BLaER1 (cell line): ENCODE data around the gene SPATA13.

Experiments
- H3K27ac ChIP-seq: shearing (Covaris generic); formaldehyde crosslinking; 2 replicates; pipeline ENCODE4 v1.8.1; 2022
- H3K27me3 ChIP-seq: shearing (Covaris generic); formaldehyde crosslinking; 2 replicates; pipeline ENCODE4 v1.8.1; 2022
- H3K36me3 ChIP-seq: shearing (Covaris generic); formaldehyde crosslinking; 2 replicates; pipeline ENCODE4 v1.8.1; 2022
- H3K4me1 ChIP-seq: shearing (Covaris generic); formaldehyde crosslinking; 2 replicates; pipeline ENCODE4 v1.8.1; 2022
- H3K4me2 ChIP-seq: shearing (Covaris generic); formaldehyde crosslinking; 2 replicates; pipeline ENCODE4 v1.8.1; 2022
- H3K4me3 ChIP-seq: shearing (Covaris generic); formaldehyde crosslinking; 2 replicates; pipeline ENCODE4 v1.8.1; 2022
- H3K9ac ChIP-seq: shearing (Covaris generic); formaldehyde crosslinking; 2 replicates; pipeline ENCODE4 v1.8.1; 2022
- H3K9me3 ChIP-seq: shearing (Covaris generic); formaldehyde crosslinking; 2 replicates; pipeline ENCODE4 v1.8.1; 2022
- H4K20me1 ChIP-seq: shearing (Covaris generic); formaldehyde crosslinking; 2 replicates; pipeline ENCODE4 v1.8.1; 2022
- Cebpa-rat ChIP-seq: shearing (Covaris generic); IDR thresholded peaks from 2 replicates; pipeline ENCODE4 v1.8.1; 2022

Gene SPATA13

DNA sequence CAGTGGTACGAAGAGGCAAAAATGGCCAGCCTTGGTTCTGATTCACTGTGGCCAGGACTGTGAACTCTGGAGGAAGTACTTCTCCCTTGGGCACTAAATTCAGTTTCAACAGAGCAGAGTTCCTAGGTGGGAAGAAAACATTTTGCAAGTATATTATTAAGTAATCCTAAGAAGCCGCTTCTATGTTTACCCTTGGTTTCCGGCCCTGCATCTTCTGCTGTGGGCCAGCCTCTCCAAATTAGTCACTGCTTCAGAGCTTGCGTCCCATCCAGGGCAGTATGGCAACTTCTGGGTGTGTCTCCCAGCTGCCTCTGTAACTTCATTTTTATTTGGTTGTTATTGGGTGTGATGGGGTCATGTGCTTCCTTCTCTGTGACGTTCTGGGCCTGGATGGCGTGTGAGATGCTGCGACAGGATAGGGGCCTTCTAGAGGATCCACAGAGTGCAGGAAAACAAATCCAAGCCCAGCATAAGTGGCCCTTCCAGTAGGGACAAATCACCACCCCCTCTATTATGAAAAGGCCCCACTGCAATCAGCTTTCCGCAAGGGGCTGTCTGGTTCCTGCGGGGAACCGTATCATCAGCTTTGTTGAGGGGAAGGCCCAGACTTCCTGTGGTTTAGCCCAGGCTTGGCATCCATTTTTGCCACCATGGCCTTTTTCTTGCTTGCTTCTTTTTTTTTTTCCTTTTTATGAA lies 93.8 kb downstream of the SPATA13 start:
- TF ChIP-seq Cebpa-rat: no peak
- H3K4me3 ChIP-seq: peak overlapping the region; percentile 34; the same call in 1 of the 2 replicates
- no peaks in the 10 kb centered on the region for H4K20me1 ChIP-seq
- H3K9me3 ChIP-seq: peaks cover 5% of the 10 kb centered on the region; the same call in 1 of the 2 replicates
- peak overlapping the region; percentile 46 for H3K27ac ChIP-seq
- no peak overlapping the region; the same call in 1 of the 2 replicates for H3K9ac ChIP-seq
- H3K4me2 ChIP-seq: peak overlapping the region; percentile 76
- peaks cover 20% of the 10 kb centered on the region for H3K36me3 ChIP-seq
- peaks cover 29% of the 10 kb centered on the region for H3K4me1 ChIP-seq
- no peaks in the 10 kb centered on the region for H3K27me3 ChIP-seq

DNA sequence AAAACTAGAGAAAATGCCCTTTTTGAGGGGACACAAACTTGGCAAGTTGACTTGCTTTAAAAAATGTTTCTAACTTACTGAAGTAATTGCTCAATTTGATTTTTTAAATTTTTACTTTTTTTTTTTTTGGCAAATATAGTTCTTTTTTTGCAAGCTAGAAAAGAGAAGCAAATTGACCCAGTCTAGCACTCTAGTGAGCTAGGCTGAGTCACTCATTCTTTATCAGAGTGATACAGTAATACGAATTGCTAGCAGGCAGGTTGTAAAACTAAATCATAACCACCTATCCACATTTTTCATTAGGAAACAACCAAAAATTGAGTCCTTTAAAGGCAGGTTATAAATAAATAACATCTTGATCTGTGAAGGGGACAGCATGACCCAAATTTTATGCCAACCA lies 97.0 kb downstream of the SPATA13 start:
- no peaks in the 10 kb centered on the region for H3K27me3 ChIP-seq

DNA sequence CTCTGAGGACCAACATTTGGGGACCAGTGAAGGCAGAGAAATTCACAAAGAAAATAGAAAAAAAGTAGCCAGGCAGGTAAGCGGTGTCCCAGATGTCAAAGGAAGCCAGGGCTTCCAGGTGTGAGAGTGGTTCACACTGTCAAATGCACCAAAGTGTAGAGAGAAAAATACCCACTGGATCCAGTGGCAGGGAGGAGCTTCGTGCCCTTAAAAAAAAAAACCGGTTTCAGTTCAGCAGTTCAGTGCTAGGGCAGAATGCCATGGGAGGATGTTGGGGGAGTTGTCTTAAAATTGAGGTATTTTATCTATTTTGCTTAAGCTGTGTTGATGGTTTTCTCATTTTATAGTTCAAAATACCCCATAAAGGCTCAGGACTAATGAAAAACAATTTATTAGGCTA lies 101.0 kb downstream of the SPATA13 start:
- no peak overlapping the region for H3K27ac ChIP-seq
- no peak overlapping the region for H3K4me3 ChIP-seq
- H3K4me1 ChIP-seq: peaks cover 20% of the 10 kb centered on the region
- no peaks in the 10 kb centered on the region for H4K20me1 ChIP-seq
- no peaks in the 10 kb centered on the region for H3K27me3 ChIP-seq
- no peaks in the 10 kb centered on the region for H3K9me3 ChIP-seq
- H3K9ac ChIP-seq: no peak overlapping the region
- 0 out of 2 replicates have a peak overlapping the region, but pooled peaks have one; percentile 16 for H3K4me2 ChIP-seq
- no peaks in the 10 kb centered on the region for H3K36me3 ChIP-seq
- TF ChIP-seq Cebpa-rat: no peak

More for the DNA sequence above, 97.0 kb downstream of the SPATA13 start:
- H3K4me3 ChIP-seq: no peak overlapping the region
- no peak overlapping the region for H3K9ac ChIP-seq
- H3K36me3 ChIP-seq: peaks cover 4% of the 10 kb centered on the region; the same call in 1 of the 2 replicates
- H3K9me3 ChIP-seq: peaks cover 5% of the 10 kb centered on the region; the same call in 1 of the 2 replicates
- H3K4me2 ChIP-seq: no peak overlapping the region
- peaks cover 35% of the 10 kb centered on the region for H3K4me1 ChIP-seq
- H3K27ac ChIP-seq: no peak overlapping the region
- TF ChIP-seq Cebpa-rat: no peak
- no peaks in the 10 kb centered on the region for H4K20me1 ChIP-seq

DNA sequence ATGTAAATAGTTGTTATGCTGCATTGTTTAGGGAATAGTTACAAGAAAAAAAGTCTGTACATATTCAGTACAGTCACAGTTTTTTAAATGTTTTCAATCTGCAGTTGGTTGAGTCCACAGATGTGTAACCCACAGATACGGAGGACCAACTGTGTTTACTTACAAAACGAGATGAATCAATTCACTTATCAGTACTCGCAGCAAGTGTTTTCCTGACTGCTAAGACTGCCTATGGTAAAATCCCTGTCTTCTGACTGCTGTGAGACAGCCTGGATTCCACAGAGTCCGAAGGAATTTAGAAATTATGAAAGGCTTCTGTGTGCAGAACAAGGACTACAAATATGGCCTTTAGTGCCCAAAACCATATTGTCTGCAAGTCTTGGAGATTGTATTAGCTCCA lies 103.1 kb downstream of the SPATA13 start:
- Histone ChIP-seq H3K27me3 (no peaks in the 10 kb centered on the region), H4K20me1 (no peaks in the 10 kb centered on the region), H3K9me3 (no peaks in the 10 kb centered on the region), H3K4me1 (peaks cover 30% of the 10 kb centered on the region), H3K36me3 (no peaks in the 10 kb centered on the region), H3K4me3 (no peak overlapping the region), H3K4me2 (no peak overlapping the region), H3K27ac (no peak overlapping the region), H3K9ac (no peak overlapping the region)
- TF ChIP-seq Cebpa-rat: no peak

DNA sequence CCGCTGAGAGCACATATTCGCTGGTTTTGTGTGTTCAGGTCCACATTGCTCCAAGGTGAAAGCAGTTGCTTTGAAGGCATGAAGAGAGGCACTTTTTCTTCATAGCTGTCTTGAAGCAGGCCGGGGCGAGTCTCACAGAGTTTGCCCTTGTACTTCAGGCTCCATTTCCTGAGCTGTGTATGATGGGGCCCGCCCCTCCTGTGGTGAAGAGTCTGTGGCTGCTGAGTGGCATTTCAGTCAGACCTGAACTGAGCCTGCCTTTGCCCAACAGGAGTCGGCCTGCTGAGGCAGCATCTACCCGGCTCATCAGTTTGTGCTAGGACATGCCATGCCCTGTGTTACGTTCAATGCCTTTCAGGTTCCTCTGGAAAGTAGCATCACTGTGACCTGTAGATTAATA lies 104.5 kb downstream of the SPATA13 start:
- Histone ChIP-seq H3K36me3 (no peaks in the 10 kb centered on the region), H4K20me1 (no peaks in the 10 kb centered on the region), H3K4me1 (peaks cover 31% of the 10 kb centered on the region), H3K9ac (no peak overlapping the region), H3K27me3 (no peaks in the 10 kb centered on the region), H3K27ac (no peak overlapping the region), H3K4me2 (peak overlapping the region; percentile 37), H3K9me3 (no peaks in the 10 kb centered on the region), H3K4me3 (no peak overlapping the region)
- TF ChIP-seq Cebpa-rat: no peak

DNA sequence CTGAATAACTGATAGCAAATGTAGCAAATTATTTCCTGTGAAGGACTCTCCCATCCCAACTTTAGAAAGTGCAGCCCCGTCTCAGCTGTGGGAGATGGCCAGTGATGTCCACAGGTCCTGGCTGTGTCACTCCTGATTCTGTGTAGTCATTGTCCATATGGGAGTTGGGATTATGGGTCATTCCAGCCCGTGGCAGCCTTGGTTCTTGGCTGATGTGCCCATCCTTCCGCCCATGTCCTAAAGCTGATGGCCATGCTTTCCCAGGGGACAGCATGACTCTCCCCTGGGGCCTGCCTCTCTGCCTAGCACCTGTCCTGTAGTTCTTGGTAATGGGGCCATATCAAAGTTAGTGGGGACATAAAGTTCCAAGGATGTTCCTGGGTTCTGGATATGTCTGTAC lies 104.9 kb downstream of the SPATA13 start:
- no peak overlapping the region for H3K9ac ChIP-seq
- peaks cover 36% of the 10 kb centered on the region for H3K4me1 ChIP-seq
- no peaks in the 10 kb centered on the region for H3K36me3 ChIP-seq
- no peaks in the 10 kb centered on the region for H3K9me3 ChIP-seq
- no peaks in the 10 kb centered on the region for H4K20me1 ChIP-seq
- H3K27me3 ChIP-seq: no peaks in the 10 kb centered on the region
- no peak for TF ChIP-seq Cebpa-rat
- H3K4me2 ChIP-seq: peak overlapping the region; percentile 37
- H3K4me3 ChIP-seq: no peak overlapping the region
- H3K27ac ChIP-seq: no peak overlapping the region

DNA sequence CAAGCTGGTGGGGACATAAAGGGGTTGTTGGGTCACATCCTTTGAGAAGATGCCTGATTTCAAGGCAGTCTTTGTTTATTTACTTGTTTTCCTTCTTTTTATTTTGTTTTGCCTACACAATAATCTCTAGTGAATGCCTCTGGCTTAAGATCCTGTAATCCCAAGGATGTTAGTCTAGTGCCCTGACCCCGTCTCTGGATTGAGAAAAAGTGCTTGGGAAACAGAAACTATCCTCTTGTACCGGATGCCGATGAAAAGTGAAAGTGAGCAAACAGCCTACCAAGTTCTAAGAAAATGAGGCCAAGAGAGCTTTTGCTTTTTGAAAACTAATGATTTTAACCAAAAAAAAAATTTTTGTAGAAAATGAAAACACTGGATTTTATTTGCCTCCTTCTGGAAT lies 106.8 kb downstream of the SPATA13 start:
- Histone ChIP-seq H3K4me1 (peaks cover 47% of the 10 kb centered on the region), H3K4me3 (0 out of 2 replicates have a peak overlapping the region, but pooled peaks have one; percentile 15), H3K9me3 (no peaks in the 10 kb centered on the region), H3K27ac (no peak overlapping the region), H4K20me1 (no peaks in the 10 kb centered on the region), H3K4me2 (peak overlapping the region; percentile 65), H3K9ac (peak overlapping the region; percentile 21; the same call in 1 of the 2 replicates), H3K27me3 (no peaks in the 10 kb centered on the region), H3K36me3 (no peaks in the 10 kb centered on the region)
- TF ChIP-seq Cebpa-rat: no peak

DNA sequence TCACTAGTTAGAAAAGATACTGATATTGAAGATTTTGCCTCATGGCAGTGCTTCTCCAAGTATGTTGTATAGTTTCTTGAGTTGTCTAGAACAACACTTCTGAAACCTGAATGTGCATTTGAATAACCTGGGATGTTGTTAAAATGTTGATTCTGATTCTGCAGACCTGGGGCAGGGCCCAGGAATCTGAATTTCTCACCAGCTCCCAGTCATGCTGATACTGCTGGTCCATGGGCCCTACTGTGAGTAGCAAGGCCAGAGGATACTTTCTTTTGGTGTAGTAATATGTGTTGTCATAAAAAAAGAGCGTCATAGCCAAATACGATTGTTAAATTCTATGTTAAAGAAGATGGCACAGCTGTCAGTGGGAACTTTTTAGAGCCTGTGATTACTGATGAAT lies 107.3 kb downstream of the SPATA13 start:
- H3K4me3 ChIP-seq: no peak overlapping the region
- H3K36me3 ChIP-seq: no peaks in the 10 kb centered on the region
- no peaks in the 10 kb centered on the region for H3K9me3 ChIP-seq
- H3K27me3 ChIP-seq: no peaks in the 10 kb centered on the region
- peak overlapping the region; percentile 65 for H3K4me2 ChIP-seq
- no peak overlapping the region for H3K9ac ChIP-seq
- H3K4me1 ChIP-seq: peaks cover 53% of the 10 kb centered on the region
- H3K27ac ChIP-seq: no peak overlapping the region
- no peaks in the 10 kb centered on the region for H4K20me1 ChIP-seq
- no peak for TF ChIP-seq Cebpa-rat

DNA sequence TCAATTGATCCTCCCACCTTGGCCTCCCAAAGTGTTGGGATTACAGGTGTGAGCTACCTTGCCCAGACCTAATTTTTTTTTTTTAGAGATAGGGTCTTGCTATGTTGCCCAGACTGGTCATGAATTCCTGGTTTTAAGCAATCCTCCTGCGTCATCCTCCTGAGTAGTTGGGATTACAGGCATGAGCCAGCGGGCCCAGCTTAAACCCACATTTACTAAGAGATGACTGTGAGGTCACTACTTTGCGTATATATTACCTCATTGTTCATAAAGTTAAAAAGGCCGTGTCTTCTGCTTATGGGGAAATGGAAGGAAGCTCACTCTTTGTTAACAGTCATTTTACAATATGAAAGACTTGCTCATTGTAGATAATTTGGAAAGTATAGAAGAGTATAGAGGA lies 109.3 kb downstream of the SPATA13 start:
- Histone ChIP-seq H3K27me3 (no peaks in the 10 kb centered on the region), H3K4me1 (peaks cover 69% of the 10 kb centered on the region), H3K4me2 (no peak overlapping the region; the same call in 1 of the 2 replicates), H3K4me3 (no peak overlapping the region), H4K20me1 (no peaks in the 10 kb centered on the region), H3K9ac (no peak overlapping the region), H3K36me3 (no peaks in the 10 kb centered on the region), H3K27ac (no peak overlapping the region), H3K9me3 (no peaks in the 10 kb centered on the region)
- no peak for TF ChIP-seq Cebpa-rat

DNA sequence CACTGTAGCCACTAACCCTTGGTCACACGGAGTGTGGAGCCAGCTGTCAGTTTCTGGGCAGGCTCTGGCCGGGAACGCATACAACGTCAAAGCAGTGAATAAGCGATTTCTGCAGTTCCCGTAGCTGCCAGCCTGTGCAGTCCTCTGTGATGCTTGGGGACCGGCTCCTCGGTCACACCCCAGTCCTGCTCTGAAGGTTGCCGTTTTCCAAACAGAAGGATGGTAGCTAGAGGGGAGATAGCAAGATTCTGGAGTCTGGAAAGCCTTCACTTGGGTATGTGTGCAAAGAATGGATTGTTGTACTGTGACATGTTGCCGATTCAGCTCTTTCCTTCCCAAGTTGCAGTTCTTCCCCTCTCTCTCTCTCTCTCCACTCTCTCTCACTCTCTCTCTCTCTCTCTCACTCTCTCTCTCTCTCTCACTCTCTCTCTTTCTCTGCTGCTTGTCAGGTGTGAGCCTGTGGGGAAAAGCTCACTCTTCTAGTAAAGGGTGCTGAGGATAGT lies 110.2 kb downstream of the SPATA13 start:
- no peaks in the 10 kb centered on the region for H4K20me1 ChIP-seq
- H3K9me3 ChIP-seq: no peaks in the 10 kb centered on the region
- H3K36me3 ChIP-seq: no peaks in the 10 kb centered on the region
- peaks cover 69% of the 10 kb centered on the region for H3K4me1 ChIP-seq
- H3K27ac ChIP-seq: peak overlapping the region; percentile 90; the same call in 1 of the 2 replicates
- peak overlapping the region; percentile 78 for H3K9ac ChIP-seq
- no peaks in the 10 kb centered on the region for H3K27me3 ChIP-seq
- TF ChIP-seq Cebpa-rat: no peak
- peak overlapping the region; percentile 58 for H3K4me3 ChIP-seq
- peak overlapping the region; percentile 94 for H3K4me2 ChIP-seq
